Left lung (tissue), 10 donors: ENCODE data around the gene TTC22. TPM values are rescaled to one million over a fixed set of nuclear protein-coding genes. Genes with fewer than 3 reads are reported as not detected.

Experiments
- ATAC-seq: fragments of 200-7000 bp; cut with Tn5 transposase; one replicate; pipeline ENCODE4 v1.9.1; 2020; ENCODE audit warnings: moderate library complexity
- DNase-seq, 4 donors: peaks; one replicate each; pipeline ENCODE4 v3.0.0-alpha.2; 2013 to 2020
- H3K27ac ChIP-seq, 2 donors: fragments of 200-600 bp; sonication (generic) in 1 of 2; one replicate each; pipeline versions ENCODE4 v1.5.0 to v1.8.0; 2020 to 2021
- H3K27me3 ChIP-seq, 2 donors: fragments of 200-600 bp; sonication (generic) in 1 of 2; one replicate each; pipeline versions ENCODE4 v1.5.0 to v1.8.0; 2020 to 2021
- H3K36me3 ChIP-seq, 2 donors: fragments of 200-600 bp; sonication (generic) in 1 of 2; one replicate each; pipeline versions ENCODE4 v1.5.0 to v1.8.0; 2020 to 2021
- H3K4me1 ChIP-seq, 2 donors: fragments of 200-600 bp; one replicate each; pipeline ENCODE4 v1.8.0; 2021
- H3K4me3 ChIP-seq, 2 donors: fragments of 200-600 bp; sonication (generic) in 1 of 2; one replicate each; pipeline versions ENCODE4 v1.5.0 to v1.8.0; 2020 to 2021; ENCODE audit warnings: mild to moderate bottlenecking in 1 of 2
- H3K9me3 ChIP-seq, 2 donors: fragments of 200-600 bp; sonication (generic) in 1 of 2; one replicate each; pipeline versions ENCODE4 v1.5.0 to v1.8.0; 2020 to 2021
- intact Hi-C, 2 donors: fragments of 100-400 bp; cut with DNase I; formaldehyde crosslinking; loops; one replicate each; pipeline versions ENCODE4 v1.11.2 to v1.14.2; 2022
- polyA plus RNA-seq, 6 donors: library from polyadenylated mRNA; unstranded; fragments of 120-200 nt; gene quantifications; one replicate each; pipeline ENCODE4 v1.2.1, GENCODE V29; 2013; ENCODE audit not compliant: insufficient read length in 6 of 6
- total RNA-seq, 2 donors: library from RNA; stranded (reverse); fragmentation: NEBNext Ultra II Directional; extraction: Animal tissue kit (Norgen Biotek cat#: 25700); gene quantifications; one replicate each; pipeline ENCODE4 v1.2.1, GENCODE V29; 2021
- TF ChIP-seq, protein P1 (sequence below), 2 donors: fragments of 200-600 bp; sonication (generic) in 1 of 2; IDR thresholded peaks; one replicate each; pipeline versions ENCODE4 v1.5.0 to v1.8.0; 2021; ENCODE audit warnings: antibody characterized with exemption in 2 of 2
- donor health status: DM: no; HTN: yes; CAD: no.
- donor health status: DM: no; HTN: no; CAD: no.

Gene TTC22
- total and polyA plus RNA-seq, 8 donors, result 2.9 to 7.7 (median 4.2) TPM

DNA sequence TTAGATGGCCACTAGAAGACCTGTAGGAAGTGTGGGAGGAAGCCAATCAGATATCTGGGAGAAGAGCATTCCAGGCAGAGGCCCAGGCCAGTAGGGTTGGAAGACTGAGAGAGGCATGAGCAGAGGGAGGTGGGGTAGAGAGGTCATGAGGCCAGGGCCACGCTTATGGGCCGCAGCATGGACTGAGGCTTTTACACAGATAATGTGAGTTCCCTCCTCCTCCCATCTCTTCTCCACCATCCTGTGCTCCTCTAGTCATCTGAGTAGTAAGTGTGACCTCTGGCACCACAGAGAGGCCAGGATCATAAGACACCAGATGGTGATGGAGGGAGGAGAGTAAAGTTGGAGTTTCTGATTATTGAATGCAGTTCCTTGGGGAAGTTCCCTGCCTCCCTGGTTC lies 17.1 kb downstream of the TTC22 start:
- TF ChIP-seq, protein P1, sequence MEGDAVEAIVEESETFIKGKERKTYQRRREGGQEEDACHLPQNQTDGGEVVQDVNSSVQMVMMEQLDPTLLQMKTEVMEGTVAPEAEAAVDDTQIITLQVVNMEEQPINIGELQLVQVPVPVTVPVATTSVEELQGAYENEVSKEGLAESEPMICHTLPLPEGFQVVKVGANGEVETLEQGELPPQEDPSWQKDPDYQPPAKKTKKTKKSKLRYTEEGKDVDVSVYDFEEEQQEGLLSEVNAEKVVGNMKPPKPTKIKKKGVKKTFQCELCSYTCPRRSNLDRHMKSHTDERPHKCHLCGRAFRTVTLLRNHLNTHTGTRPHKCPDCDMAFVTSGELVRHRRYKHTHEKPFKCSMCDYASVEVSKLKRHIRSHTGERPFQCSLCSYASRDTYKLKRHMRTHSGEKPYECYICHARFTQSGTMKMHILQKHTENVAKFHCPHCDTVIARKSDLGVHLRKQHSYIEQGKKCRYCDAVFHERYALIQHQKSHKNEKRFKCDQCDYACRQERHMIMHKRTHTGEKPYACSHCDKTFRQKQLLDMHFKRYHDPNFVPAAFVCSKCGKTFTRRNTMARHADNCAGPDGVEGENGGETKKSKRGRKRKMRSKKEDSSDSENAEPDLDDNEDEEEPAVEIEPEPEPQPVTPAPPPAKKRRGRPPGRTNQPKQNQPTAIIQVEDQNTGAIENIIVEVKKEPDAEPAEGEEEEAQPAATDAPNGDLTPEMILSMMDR (IDR thresholded peaks at IDR 0.05), result no peak
- Histone ChIP-seq H3K27ac (no peak overlapping the region), H3K4me1 (no peaks in the 10 kb centered on the region), H3K9me3 (no peaks in the 10 kb centered on the region), H3K36me3 (no peaks in the 10 kb centered on the region), H3K27me3 (peaks cover 0 to 25% of the 10 kb centered on the region in 2 donors), H3K4me3 (no peak overlapping the region)
- intact Hi-C loops, result no loop called here
- no peak for DNase-seq
- ATAC-seq, result no peak

DNA sequence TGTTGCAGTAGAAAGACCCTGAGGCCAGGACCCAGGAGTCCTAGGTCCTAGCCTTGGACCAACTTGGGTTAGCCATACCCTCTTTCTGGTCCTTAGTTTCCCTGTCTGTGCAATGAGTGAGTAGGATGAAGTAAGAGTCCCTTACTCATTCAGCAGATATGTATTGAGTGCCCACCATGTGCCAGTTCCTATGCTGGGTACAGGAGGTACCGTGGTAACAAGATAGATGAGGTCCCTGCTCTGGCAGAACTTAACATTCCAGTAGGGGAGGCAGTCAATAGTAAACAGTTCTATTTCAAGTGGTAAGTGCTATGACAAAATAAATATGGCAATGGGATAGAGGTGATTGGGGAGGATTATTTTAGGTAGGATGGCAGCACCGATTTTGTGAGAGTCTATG lies 18.5 kb downstream of the TTC22 start:
- TF ChIP-seq, protein P1 (IDR thresholded peaks at IDR 0.05), result no peak
- no peaks in the 10 kb centered on the region for H3K9me3 ChIP-seq
- H3K4me3 ChIP-seq, result no peak overlapping the region
- DNase-seq (no peak), ATAC-seq (no peak)
- intact Hi-C loops, result no loop called here
- no peaks in the 10 kb centered on the region for H3K4me1 ChIP-seq
- no peaks in the 10 kb centered on the region for H3K36me3 ChIP-seq
- H3K27ac ChIP-seq, result no peak overlapping the region
- H3K27me3 ChIP-seq, result peaks cover 0 to 25% of the 10 kb centered on the region in 2 donors

DNA sequence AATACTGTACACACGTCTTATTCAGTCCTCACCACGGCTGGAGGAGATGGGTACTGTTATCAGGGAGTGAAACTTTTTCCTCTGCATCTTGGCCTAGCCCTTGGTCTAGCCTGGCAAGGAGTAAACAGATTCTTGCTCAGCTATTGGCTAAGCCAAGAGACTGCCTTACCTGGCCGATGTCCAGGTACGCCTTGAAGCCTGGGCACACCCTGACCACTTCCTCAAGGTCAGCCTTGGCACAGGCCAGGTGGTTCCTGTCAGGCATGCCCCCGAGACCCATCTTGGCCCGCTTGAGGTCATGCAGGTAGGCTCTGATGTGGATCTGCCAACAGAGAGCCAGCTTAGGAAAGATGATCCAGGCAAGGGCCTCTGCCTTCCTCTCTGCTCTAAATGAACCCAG lies 19.0 kb downstream of the TTC22 start:
- Histone ChIP-seq H3K9me3 (no peaks in the 10 kb centered on the region), H3K4me3 (no peak overlapping the region), H3K27me3 (peaks cover 0 to 25% of the 10 kb centered on the region in 2 donors), H3K27ac (no peak overlapping the region), H3K36me3 (no peaks in the 10 kb centered on the region), H3K4me1 (no peaks in the 10 kb centered on the region)
- ATAC-seq (no peak), DNase-seq (no peak)
- TF ChIP-seq, protein P1 (IDR thresholded peaks at IDR 0.05), result no peak
- intact Hi-C loops, result no loop called here

DNA sequence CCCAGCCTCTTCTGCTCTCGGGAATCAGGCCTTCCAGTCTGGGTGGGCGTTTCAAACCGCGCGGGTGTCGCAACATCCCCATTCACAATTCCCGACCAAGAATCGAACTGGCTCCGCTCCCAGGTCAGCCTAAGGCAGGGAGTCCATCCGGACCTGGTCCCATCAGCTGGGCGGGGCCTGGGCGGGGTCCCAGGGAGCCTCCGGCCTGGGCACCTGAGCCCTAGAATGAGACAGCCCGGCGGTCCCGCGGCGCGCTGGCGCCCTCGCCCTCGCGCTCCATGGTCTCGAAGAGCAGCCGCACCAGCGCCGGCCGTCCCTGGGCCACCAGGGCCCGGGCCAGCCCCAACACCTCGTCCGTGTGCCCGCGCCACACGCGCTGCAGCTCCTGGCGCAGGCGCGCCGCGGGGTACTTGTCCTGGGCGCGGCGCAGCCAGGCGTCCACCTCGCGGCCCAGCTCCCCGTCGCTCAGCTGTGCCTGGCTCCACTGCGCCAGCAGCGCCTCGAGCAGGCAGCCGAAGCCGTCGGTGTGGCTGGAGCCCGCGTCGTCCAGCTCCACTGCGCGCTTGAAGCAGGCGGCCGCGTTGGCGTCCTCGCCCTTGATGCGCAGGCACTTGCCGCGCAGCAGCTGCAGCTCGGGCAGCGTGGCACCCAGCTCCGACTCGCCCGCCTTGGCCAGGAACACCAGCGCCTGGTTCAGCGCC lies 19.9 kb downstream of the TTC22 start:
- Histone ChIP-seq H3K27me3 (peaks cover 0 to 29% of the 10 kb centered on the region in 2 donors), H3K4me1 (no peaks in the 10 kb centered on the region), H3K27ac (no peak overlapping the region), H3K36me3 (no peaks in the 10 kb centered on the region), H3K4me3 (no peak overlapping the region), H3K9me3 (no peaks in the 10 kb centered on the region)
- ATAC-seq (peak; percentile 49), DNase-seq (peak in 1 of 4 donors; percentile 44)
- TF ChIP-seq, protein P1 (IDR thresholded peaks at IDR 0.05), result no peak
- intact Hi-C loops, result no loop called here

DNA sequence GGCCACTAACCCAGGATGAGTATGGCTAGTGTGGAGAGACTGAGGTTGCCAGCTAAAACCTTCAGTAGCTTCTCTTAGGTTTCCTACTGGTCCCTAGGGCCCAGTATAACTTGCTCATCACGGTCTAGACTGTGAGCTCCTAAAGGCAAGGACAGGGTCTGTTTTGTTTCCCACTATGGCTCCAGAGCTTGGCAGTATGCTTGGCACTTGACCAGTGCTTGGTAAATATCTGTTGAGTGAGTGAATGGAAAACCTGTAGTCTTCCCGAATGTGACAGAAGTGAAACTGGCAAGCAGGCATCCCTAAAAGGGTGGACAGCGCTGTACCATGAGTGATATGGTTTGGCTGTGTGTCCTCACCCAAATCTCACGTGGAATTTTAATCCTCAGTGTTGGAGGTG lies 23.7 kb downstream of the TTC22 start:
- intact Hi-C loops, result no loop called here
- Histone ChIP-seq H3K4me3 (no peak overlapping the region), H3K27me3 (peaks cover 0 to 29% of the 10 kb centered on the region in 2 donors), H3K4me1 (no peaks in the 10 kb centered on the region), H3K27ac (no peak overlapping the region), H3K9me3 (no peaks in the 10 kb centered on the region), H3K36me3 (no peaks in the 10 kb centered on the region)
- DNase-seq (no peak), ATAC-seq (no peak)
- TF ChIP-seq, protein P1 (IDR thresholded peaks at IDR 0.05), result no peak
